ENCODE results near the gene NGDN.
A peak's percentile ranks its signal among the peaks of the same experiment; 100 is the strongest.

The NGDN gene

GRCh38 chr14:23481362-23481970, 12.0 kb downstream of the NGDN start:
- Histone ChIP-seq H3K27me3 (no peaks in the 10 kb centered on the region), H3K36me3 (peaks cover 31% of the 10 kb centered on the region), H3K4me1 (no peaks in the 10 kb centered on the region), H3K4me3 (ENCODE audit: low read depth, low read length) (no peak overlapping the region), H3K9me3 (no peaks in the 10 kb centered on the region)
- no peak for DNase-seq
- TF ChIP-seq CTCF (IDR thresholded peaks at IDR 0.05; ENCODE audit: low read depth, low read length) = no peak

- Histone ChIP-seq H3K36me3 (peaks cover 25% of the 10 kb centered on the region), H3K4me1 (no peaks in the 10 kb centered on the region), H3K27me3 (no peaks in the 10 kb centered on the region), H3K9me3 (no peaks in the 10 kb centered on the region), H3K4me3 (ENCODE audit: low read depth, low read length) (no peak overlapping the region)
- DNase-seq = peak; percentile 13
- peak; percentile 54 for TF ChIP-seq CTCF (IDR thresholded peaks at IDR 0.05; ENCODE audit: low read depth, low read length)
Observed at GRCh38 chr14:23481979-23482822, 12.7 kb downstream of the NGDN start.

- DNase-seq = no peak
- Histone ChIP-seq H3K36me3 (peaks cover 19% of the 10 kb centered on the region), H3K27me3 (no peaks in the 10 kb centered on the region), H3K4me1 (no peaks in the 10 kb centered on the region), H3K4me3 (ENCODE audit: low read depth, low read length) (no peak overlapping the region), H3K9me3 (no peaks in the 10 kb centered on the region)
- no peak for TF ChIP-seq CTCF (IDR thresholded peaks at IDR 0.05; ENCODE audit: low read depth, low read length)
Observed at GRCh38 chr14:23482823-23483148, 13.3 kb downstream of the NGDN start.

GRCh38 chr14:23483236-23483854, 13.8 kb downstream of the NGDN start:
- no peak overlapping the region for H3K4me3 ChIP-seq (ENCODE audit: low read depth, low read length)
- no peaks in the 10 kb centered on the region for H3K4me1 ChIP-seq
- peak; percentile 76 for DNase-seq

GRCh38 chr14:23485326-23485725, 15.8 kb downstream of the NGDN start:
- Histone ChIP-seq H3K36me3 (peaks cover 10% of the 10 kb centered on the region), H3K27me3 (no peaks in the 10 kb centered on the region), H3K4me1 (no peaks in the 10 kb centered on the region), H3K9me3 (no peaks in the 10 kb centered on the region), H3K4me3 (ENCODE audit: low read depth, low read length) (no peak overlapping the region)
- TF ChIP-seq CTCF (IDR thresholded peaks at IDR 0.05; ENCODE audit: low read depth, low read length) = no peak
- DNase-seq = no peak

More at GRCh38 chr14:23483236-23483854, 13.8 kb downstream of the NGDN start:
- Histone ChIP-seq H3K36me3 (peaks cover 14% of the 10 kb centered on the region), H3K27me3 (no peaks in the 10 kb centered on the region), H3K9me3 (no peaks in the 10 kb centered on the region)
- TF ChIP-seq CTCF (IDR thresholded peaks at IDR 0.05; ENCODE audit: low read depth, low read length) = peak; percentile 90

GRCh38 chr14:23486036-23486435, 16.5 kb downstream of the NGDN start:
- DNase-seq = no peak
- Histone ChIP-seq H3K9me3 (no peaks in the 10 kb centered on the region), H3K27me3 (no peaks in the 10 kb centered on the region), H3K4me1 (no peaks in the 10 kb centered on the region), H3K36me3 (peaks cover 3% of the 10 kb centered on the region), H3K4me3 (ENCODE audit: low read depth, low read length) (no peak overlapping the region)
- no peak for TF ChIP-seq CTCF (IDR thresholded peaks at IDR 0.05; ENCODE audit: low read depth, low read length)
